ENCODE data around the gene PRAF2. TPM values are rescaled to one million over a fixed set of nuclear protein-coding genes. Genes with fewer than 3 reads are reported as not detected.

Gene PRAF2
- total RNA-seq, 1 donor from 2014 or later, result 48.4 TPM

DNA sequence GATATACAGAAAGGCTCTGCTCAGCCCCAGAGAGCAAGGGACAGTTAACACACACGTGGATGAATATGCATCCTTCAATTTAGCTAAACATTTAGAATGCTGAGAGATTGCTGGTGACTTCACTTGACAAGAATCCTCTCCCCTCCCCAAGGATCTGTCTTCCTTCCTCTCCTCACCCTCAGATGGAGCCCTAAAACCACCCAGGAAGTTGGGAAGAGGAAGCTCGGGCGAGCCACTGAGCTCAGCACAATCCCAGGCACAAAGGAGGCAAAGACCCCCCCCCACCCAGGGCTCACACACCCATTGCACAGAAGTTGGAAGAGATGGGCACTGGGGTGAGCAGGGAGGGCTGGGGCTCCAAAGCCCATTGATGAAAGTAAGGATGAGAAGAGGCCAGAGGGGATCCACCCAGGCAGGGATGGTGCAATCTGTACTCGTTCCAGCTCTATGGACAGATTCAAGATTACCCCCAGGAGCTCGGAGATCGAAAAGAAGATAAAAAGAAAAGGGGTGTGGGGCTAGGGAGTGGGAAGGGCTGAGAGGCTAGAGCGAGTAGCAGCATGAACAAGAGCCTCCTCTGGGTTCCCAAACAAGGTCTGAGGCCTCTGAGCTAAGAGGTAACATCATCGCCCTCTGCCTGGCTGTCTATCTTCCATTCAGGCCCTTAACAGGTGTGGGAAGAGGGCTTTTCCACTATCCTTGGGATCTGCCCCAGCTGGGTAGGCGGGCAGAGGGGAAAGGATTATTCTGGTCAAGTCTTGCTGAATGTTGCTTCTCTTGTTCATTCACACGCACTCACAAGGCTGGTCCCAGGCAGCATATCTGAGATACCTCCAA lies 31.8 kb downstream of the PRAF2 start:
- Histone ChIP-seq H3K4me1 (peaks cover 0 to 3% of the 10 kb centered on the region in 2 donors), H3K9me3 (no peaks in the 10 kb centered on the region), H3K36me3 (peaks cover 20 to 21% of the 10 kb centered on the region in 2 donors), H3K27me3 (no peaks in the 10 kb centered on the region), H3K4me3 (peak overlapping the region; percentile 68 to 73), H3K27ac (peak overlapping the region; percentile 95 to 98)
- intact Hi-C loops (cut with DNase I), result loop anchor here (2.0 to 5.0 kb wide), 5 partner anchors 31 to 240 kb away; partner anchors contain the start of genes HDAC6, PQBP1, PRICKLE3 and TIMM17B
- TF ChIP-seq, protein P1, sequence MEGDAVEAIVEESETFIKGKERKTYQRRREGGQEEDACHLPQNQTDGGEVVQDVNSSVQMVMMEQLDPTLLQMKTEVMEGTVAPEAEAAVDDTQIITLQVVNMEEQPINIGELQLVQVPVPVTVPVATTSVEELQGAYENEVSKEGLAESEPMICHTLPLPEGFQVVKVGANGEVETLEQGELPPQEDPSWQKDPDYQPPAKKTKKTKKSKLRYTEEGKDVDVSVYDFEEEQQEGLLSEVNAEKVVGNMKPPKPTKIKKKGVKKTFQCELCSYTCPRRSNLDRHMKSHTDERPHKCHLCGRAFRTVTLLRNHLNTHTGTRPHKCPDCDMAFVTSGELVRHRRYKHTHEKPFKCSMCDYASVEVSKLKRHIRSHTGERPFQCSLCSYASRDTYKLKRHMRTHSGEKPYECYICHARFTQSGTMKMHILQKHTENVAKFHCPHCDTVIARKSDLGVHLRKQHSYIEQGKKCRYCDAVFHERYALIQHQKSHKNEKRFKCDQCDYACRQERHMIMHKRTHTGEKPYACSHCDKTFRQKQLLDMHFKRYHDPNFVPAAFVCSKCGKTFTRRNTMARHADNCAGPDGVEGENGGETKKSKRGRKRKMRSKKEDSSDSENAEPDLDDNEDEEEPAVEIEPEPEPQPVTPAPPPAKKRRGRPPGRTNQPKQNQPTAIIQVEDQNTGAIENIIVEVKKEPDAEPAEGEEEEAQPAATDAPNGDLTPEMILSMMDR (IDR thresholded peaks at IDR 0.05), result no peak
- no peak for DNase-seq (ENCODE audit: low spot score in 2 of 2)

DNA sequence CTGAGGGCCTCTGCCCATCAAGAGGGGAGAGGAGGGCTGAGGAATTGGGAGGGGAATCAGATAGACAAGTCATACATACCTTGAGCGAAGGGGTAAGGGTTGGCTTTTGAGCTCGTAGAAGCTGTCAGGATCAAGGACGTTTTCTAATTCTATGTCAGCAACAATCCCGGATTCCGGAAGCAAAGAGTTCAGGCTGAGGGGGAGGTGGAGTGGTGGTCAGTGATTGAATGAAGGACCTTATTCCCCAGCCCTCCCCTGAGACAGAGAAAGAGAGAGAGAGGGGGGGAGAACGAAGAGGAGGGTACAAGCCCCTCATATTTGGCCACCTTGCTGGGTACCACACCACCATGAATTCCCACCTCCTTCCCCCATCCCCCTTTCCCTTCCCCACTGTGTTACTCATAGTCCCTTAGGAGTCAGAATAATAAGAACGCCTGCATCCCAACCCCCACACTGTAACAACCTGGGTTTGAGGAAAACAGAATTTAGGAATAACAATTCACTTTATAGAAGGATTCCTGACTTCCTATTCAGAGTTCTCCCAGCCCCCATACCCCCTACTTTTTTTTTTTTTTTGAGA lies 33.3 kb downstream of the PRAF2 start:
- peaks cover 20 to 33% of the 10 kb centered on the region in 2 donors for H3K36me3 ChIP-seq
- intact Hi-C loops (cut with DNase I), result loop anchor here (1.0 to 5.0 kb wide), 5 partner anchors 39 to 238 kb away; partner anchors contain the start of genes HDAC6, PQBP1, PRICKLE3 and TIMM17B
- H3K27ac ChIP-seq, result peak overlapping the region; percentile 95 to 98
- peaks cover 0 to 3% of the 10 kb centered on the region in 2 donors for H3K4me1 ChIP-seq
- TF ChIP-seq, protein P1 (IDR thresholded peaks at IDR 0.05), result no peak
- no peaks in the 10 kb centered on the region for H3K9me3 ChIP-seq
- peak overlapping the region; percentile 68 to 73 for H3K4me3 ChIP-seq
- DNase-seq (ENCODE audit: low spot score in 2 of 2), result no peak
- no peaks in the 10 kb centered on the region for H3K27me3 ChIP-seq

DNA sequence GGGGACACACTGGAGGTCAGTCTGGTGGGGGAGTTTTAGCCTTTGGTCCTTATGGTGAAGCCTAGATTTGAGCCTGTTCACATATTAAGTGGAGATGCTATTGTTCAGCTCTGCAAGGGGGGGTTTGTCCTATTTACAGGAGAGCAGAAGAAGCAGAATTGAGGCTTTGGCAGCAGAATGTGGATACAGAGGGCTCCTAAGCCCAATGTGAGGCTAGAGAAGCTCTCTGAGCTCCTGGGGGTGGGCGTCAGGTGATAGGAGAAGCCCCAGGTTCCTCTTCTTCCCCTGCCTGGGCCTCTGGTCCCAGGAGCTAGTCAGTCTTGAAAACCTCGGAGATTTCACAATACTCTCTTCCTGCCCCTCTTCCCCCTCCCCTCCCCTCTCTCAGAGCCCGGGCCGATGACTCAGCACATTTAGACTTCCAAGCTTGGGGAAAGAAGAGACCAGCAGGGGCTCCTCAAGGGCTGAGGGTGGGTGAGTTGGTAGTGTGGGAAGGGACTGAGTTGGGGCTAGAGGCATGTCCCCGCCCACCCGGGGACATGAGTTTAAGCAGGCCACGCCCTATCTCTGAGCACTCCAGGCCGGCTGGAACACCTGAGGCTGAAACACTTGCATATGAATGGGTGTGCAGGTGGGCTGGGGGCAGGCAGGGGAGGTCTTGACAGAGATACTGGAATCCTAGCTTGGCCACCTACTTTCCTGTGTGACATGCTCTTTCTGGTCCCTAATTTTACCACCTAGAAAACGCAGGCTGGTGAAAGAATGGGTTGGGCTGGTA lies 34.0 kb downstream of the PRAF2 start:
- H3K4me3 ChIP-seq, result peak overlapping the region; percentile 68 to 73
- no peaks in the 10 kb centered on the region for H3K27me3 ChIP-seq
- H3K27ac ChIP-seq, result peak overlapping the region; percentile 95 to 98
- H3K36me3 ChIP-seq, result peaks cover 20 to 33% of the 10 kb centered on the region in 2 donors
- no peaks in the 10 kb centered on the region for H3K9me3 ChIP-seq
- intact Hi-C loops (cut with DNase I), result loop anchor here (1.0 to 5.0 kb wide), 5 partner anchors 40 to 237 kb away; partner anchors contain the start of genes HDAC6, PQBP1, PRICKLE3 and TIMM17B
- peak; percentile 51 to 88 for DNase-seq (ENCODE audit: low spot score in 2 of 2)
- TF ChIP-seq, protein P1 (IDR thresholded peaks at IDR 0.05), result no peak
- peaks cover 0 to 3% of the 10 kb centered on the region in 2 donors for H3K4me1 ChIP-seq

DNA sequence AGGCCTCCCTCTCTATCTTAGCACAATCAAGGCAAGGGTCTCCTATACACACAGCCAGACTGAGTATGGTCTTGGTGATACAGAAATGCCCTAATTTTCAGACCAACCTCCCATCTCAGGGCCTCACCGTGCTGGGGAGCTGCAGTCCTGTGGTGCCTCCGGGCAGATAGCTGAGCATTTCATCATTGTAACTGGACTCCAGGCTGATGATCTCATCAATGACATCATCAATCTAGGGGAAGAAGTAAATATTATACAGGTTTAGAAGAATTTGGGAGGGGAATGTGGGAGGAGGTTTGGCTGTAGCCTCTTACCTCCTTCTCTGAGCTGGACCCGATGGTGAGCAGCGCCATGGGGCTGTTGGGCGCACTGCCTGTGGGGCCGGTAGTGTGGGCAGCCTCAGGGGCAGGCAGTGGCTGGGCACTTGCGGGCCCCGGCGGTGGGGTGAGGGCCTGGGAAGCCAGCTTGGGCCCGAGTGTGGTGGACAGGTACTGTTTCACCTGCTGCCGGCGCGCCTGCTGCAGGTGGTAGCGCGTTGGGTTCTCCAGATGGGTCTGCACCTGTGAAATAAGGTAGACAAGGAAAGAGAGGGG lies 35.8 kb downstream of the PRAF2 start:
- peaks cover 33 to 51% of the 10 kb centered on the region in 2 donors for H3K36me3 ChIP-seq
- no peaks in the 10 kb centered on the region for H3K9me3 ChIP-seq
- H3K4me1 ChIP-seq, result peaks cover 0 to 3% of the 10 kb centered on the region in 2 donors
- TF ChIP-seq, protein P1 (IDR thresholded peaks at IDR 0.05), result no peak
- peak overlapping the region in 1 of 2 donors; percentile 98 for H3K27ac ChIP-seq
- no peak for DNase-seq (ENCODE audit: low spot score in 2 of 2)
- intact Hi-C loops (cut with DNase I), result no loop called here
- no peak overlapping the region for H3K4me3 ChIP-seq
- H3K27me3 ChIP-seq, result no peaks in the 10 kb centered on the region

DNA sequence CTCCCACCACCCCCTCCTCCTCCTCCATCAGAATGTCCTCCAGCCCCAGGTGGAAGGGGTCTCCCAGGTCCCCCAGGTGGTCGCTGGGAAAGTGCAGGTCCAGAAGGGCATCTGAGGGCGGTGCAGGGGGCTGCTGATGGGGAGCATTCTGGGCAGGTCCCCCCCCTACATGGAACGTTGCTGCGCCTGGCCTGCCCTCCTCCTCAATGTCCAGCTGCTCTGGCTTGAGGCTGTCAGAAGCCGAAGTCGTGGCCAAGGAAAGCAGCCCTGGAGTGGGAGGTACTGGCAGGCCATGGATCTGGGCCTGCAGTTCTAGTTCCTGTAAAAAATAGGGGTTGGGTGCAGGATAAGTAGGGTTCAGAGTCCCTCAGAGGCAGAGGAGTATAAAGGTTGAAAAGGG lies 43.5 kb downstream of the PRAF2 start:
- no peak overlapping the region for H3K27ac ChIP-seq
- intact Hi-C loops (cut with DNase I), result no loop called here
- H3K4me1 ChIP-seq, result no peaks in the 10 kb centered on the region
- no peak overlapping the region for H3K4me3 ChIP-seq
- peaks cover 35 to 40% of the 10 kb centered on the region in 2 donors for H3K36me3 ChIP-seq
- H3K27me3 ChIP-seq, result no peaks in the 10 kb centered on the region
- no peak for DNase-seq (ENCODE audit: low spot score in 2 of 2)
- H3K9me3 ChIP-seq, result no peaks in the 10 kb centered on the region
- TF ChIP-seq, protein P1 (IDR thresholded peaks at IDR 0.05), result no peak
